ENCODE results near the gene LIMS4.
"Not testable (repeated sequence)": the region's sequence is repeated elsewhere in the genome, so short reads cannot be mapped to it uniquely, and the experiment has no call there.

DNA sequence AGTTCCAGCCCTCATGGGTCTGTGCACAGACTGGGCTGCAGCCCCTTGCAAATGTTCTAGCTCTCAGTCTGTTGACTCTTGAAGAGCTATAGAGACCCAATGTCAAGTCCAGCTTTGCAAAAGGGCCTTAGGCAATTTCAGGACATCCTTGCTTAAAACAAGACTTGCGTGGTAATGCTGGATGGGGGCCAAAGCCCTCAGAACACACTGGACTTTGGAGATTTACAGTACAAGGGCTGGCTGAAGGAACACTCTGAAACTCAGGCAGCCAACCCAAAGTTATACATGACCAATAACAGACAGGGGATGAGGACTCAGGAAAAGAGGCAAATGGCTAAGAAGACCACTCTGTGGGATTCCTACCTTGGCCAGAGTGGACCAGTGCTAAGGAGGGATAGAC lies 68.4 kb downstream of the LIMS4 start:
- TF ChIP-seq CTCF, EP300 (IDR thresholded peaks at IDR 0.05): not testable (repeated sequence)

All from esophagus muscularis mucosa (tissue), 3 donors.